CD4-positive, alpha-beta T cell (primary cell): Measurements from ENCODE around the gene D2HGDH. TPM values are rescaled to one million over a fixed set of nuclear protein-coding genes. Genes with fewer than 3 reads are reported as not detected.
"Not testable (repeated sequence)": the region's sequence is repeated elsewhere in the genome, so short reads cannot be mapped to it uniquely, and the experiment has no call there.

ENCODE experiments used
- ATAC-seq: fragments of 200-7000 bp; cut with Tn5 transposase; one replicate; pipeline ENCODE4 v1.10.0; 2022; ENCODE audit warnings: mild to moderate bottlenecking; ENCODE audit not compliant: poor library complexity
- CTCF ChIA-PET: fragments of 350-600 bp; sonication (Branson Sonifier 250); formaldehyde crosslinking; loops from one replicate; lab custom pipeline; 2021; ENCODE audit warnings: antibody characterized with exemption, inconsistent platforms; lab: Charles Lee
- POLR2A ChIA-PET: fragments of 350-600 bp; sonication (Branson Sonifier 250); formaldehyde crosslinking; loops from one replicate; lab custom pipeline; 2021; ENCODE audit warnings: antibody characterized with exemption, inconsistent platforms; lab: Charles Lee
- DNase-seq, 14 experiments: peaks; one replicate each; pipeline ENCODE4 v3.0.0-alpha.2; 2013 to 2020; ENCODE audit warnings: mixed read lengths in 2 of 14
- H3K27ac ChIP-seq, 2 donors: one replicate each; pipeline versions ENCODE4 v1.5.1 to v1.7.0; 2013; ENCODE audit warnings: low read length in 2 of 2, low read depth in 1 of 2, mild to moderate bottlenecking in 1 of 2
- H3K27me3 ChIP-seq, 2 experiments: 1 replicate in 1 of 2; 2 replicates in 1 of 2; pipeline versions ENCODE4 v1.6.1 to v1.7.0; 2013; ENCODE audit warnings: low read length in 2 of 2, control low read depth in 1 of 2, mild to moderate bottlenecking in 1 of 2, moderate library complexity in 1 of 2; ENCODE audit not compliant: insufficient read depth in 2 of 2, control insufficient read depth in 1 of 2
- H3K36me3 ChIP-seq: one replicate; pipeline ENCODE4 v1.6.1; 2013; ENCODE audit warnings: low read length, control low read depth; ENCODE audit not compliant: insufficient read depth
- H3K4me1 ChIP-seq: one replicate; pipeline ENCODE4 v1.6.1; 2013; ENCODE audit warnings: low read length, control low read depth; ENCODE audit not compliant: insufficient read depth
- H3K4me3 ChIP-seq: one replicate; pipeline ENCODE4 v1.5.1; 2013; ENCODE audit warnings: mild to moderate bottlenecking, low read length, moderate library complexity
- H3K9me3 ChIP-seq, 2 experiments: 1 replicate in 1 of 2; 2 replicates in 1 of 2; pipeline versions ENCODE4 v1.6.1 to v1.7.0; 2013; ENCODE audit warnings: low read length in 2 of 2, mild to moderate bottlenecking in 2 of 2, control low read depth in 1 of 2, moderate library complexity in 1 of 2; ENCODE audit not compliant: control insufficient read depth in 1 of 2, insufficient read depth in 1 of 2
- H3K27ac Mint-ChIP-seq: one replicate; pipeline ENCODE4 v1.8.0; 2020; ENCODE audit warnings: mixed read lengths
- H3K27me3 Mint-ChIP-seq: one replicate; pipeline ENCODE4 v1.8.0; 2021; ENCODE audit warnings: mixed read lengths
- H3K36me3 Mint-ChIP-seq: one replicate; pipeline ENCODE4 v1.8.0; 2021; ENCODE audit warnings: low read depth, mixed read lengths
- H3K4me1 Mint-ChIP-seq: one replicate; pipeline ENCODE4 v1.8.0; 2021; ENCODE audit warnings: low read depth, mixed read lengths
- H3K4me3 Mint-ChIP-seq: one replicate; pipeline ENCODE4 v1.8.0; 2020; ENCODE audit warnings: mild to moderate bottlenecking, mixed read lengths
- H3K9me3 Mint-ChIP-seq: one replicate; pipeline ENCODE4 v1.8.0; 2020; ENCODE audit warnings: mixed read lengths
- intact Hi-C, 2 experiments: fragments of 100-400 bp; cut with DNase I in 1 of 2; cut with micrococcal nuclease in 1 of 2; formaldehyde crosslinking; loops; one replicate each; pipeline versions ENCODE4 v1.15.1 to v1.9.0; 2023 to 2025; cut with DNase I, micrococcal nuclease
- total RNA-seq, 174 experiments: library from RNA in 2 of 174; stranded (reverse) in 2 of 174; gene quantifications; one replicate each; pipeline ENCODE4 v1.2.3 and lab custom pipeline; 2021 to 2026
- TF ChIP-seq, protein P1 (sequence below): fragments of 200-600 bp; IDR thresholded peaks from one replicate; pipeline ENCODE4 v1.8.0; 2022; ENCODE audit warnings: antibody characterized with exemption, mild to moderate bottlenecking

D2HGDH gene
- total RNA-seq, 2 experiments from 2014 or later, result 27.6 to 30.6 TPM

DNA sequence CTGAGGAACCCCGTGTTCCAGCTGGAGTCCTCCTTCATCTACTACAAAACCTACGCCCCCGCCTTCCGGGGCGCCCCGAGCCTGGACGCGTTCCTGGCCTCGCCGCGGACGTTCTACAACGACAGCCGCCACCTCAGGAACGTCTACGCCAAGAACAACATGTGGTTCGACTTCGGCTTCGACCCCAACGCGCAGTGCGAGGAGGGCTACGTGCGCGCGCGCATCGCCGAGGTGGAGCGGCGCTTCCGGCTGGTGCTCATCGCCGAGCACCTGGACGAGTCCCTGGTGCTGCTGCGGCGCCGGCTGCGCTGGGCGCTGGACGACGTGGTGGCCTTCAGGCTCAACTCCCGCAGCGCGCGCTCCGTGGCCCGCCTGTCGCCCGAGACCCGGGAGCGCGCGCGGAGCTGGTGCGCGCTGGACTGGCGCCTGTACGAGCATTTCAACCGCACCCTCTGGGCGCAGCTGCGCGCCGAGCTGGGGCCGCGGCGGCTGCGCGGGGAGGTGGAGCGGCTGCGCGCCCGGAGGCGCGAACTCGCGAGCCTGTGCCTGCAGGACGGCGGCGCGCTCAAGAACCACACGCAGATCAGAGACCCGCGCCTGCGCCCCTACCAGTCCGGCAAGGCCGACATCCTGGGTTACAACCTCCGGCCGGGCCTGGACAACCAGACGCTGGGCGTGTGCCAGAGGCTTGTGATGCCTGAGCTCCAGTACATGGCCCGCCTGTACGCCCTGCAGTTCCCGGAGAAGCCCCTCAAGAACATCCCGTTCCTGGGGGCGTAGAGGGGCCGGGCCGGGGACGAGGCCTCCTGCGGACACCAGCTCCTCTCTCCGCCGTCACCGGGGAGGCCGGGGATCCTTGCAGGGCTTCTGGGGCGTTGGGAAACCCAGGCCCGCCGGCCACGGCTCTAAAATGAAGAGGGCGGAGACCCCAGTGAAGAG is 69.2 kb downstream of the D2HGDH start:
- TF ChIP-seq, protein P1, sequence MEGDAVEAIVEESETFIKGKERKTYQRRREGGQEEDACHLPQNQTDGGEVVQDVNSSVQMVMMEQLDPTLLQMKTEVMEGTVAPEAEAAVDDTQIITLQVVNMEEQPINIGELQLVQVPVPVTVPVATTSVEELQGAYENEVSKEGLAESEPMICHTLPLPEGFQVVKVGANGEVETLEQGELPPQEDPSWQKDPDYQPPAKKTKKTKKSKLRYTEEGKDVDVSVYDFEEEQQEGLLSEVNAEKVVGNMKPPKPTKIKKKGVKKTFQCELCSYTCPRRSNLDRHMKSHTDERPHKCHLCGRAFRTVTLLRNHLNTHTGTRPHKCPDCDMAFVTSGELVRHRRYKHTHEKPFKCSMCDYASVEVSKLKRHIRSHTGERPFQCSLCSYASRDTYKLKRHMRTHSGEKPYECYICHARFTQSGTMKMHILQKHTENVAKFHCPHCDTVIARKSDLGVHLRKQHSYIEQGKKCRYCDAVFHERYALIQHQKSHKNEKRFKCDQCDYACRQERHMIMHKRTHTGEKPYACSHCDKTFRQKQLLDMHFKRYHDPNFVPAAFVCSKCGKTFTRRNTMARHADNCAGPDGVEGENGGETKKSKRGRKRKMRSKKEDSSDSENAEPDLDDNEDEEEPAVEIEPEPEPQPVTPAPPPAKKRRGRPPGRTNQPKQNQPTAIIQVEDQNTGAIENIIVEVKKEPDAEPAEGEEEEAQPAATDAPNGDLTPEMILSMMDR, result no peak
- Histone ChIP-seq H3K27ac (no peak overlapping the region), H3K4me1 (peaks cover 21% of the 10 kb centered on the region), H3K4me3 (peak overlapping the region; percentile 56), H3K36me3 (no peaks in the 10 kb centered on the region), H3K9me3 (no peaks in the 10 kb centered on the region), H3K27me3 (peaks cover 0 to 8% of the 10 kb centered on the region in 2 experiments)
- Mint-ChIP-seq H3K9me3 (no peaks in the 10 kb centered on the region), H3K4me1 (peaks cover 5% of the 10 kb centered on the region), H3K27ac (no peak overlapping the region), H3K27me3 (peaks cover 10% of the 10 kb centered on the region), H3K36me3 (no peaks in the 10 kb centered on the region), H3K4me3 (peak overlapping the region; percentile 38)
- ATAC-seq (peak; percentile 61), DNase-seq (peak in 10 of 14 experiments; percentile 16 to 74 (median 36))
- CTCF ChIA-PET, result interaction anchor here (1.5 kb wide), 1 partner anchor 65 kb away, joined by 3 read pairs; no protein-coding TSS in a partner anchor
- POLR2A ChIA-PET, result interaction anchor here (1.0 kb wide), 1 partner anchor 56 kb away, joined by 3 read pairs; no protein-coding TSS in a partner anchor
- intact Hi-C loops, result no loop called here

- peak overlapping the region; percentile 56 for H3K4me3 ChIP-seq
- ChIA-PET POLR2A (no interaction called here), CTCF (interaction anchor here (1.5 kb wide), 1 partner anchor 64 kb away, joined by 3 read pairs; no protein-coding TSS in a partner anchor)
- TF ChIP-seq, protein P1, result no peak
- ATAC-seq (peak; percentile 33), DNase-seq (peak in 5 of 14 experiments; percentile 7 to 54 (median 33))
- H3K36me3 ChIP-seq, result no peaks in the 10 kb centered on the region
- H3K36me3 Mint-ChIP-seq, result no peaks in the 10 kb centered on the region
- peak overlapping the region; percentile 15 for H3K4me3 Mint-ChIP-seq
- peaks cover 15% of the 10 kb centered on the region for H3K27me3 Mint-ChIP-seq
- intact Hi-C loops, result no loop called here
- peaks cover 21% of the 10 kb centered on the region for H3K4me1 ChIP-seq
- no peaks in the 10 kb centered on the region for H3K9me3 Mint-ChIP-seq
- H3K9me3 ChIP-seq, result no peaks in the 10 kb centered on the region
- H3K27me3 ChIP-seq, result peaks cover 0 to 8% of the 10 kb centered on the region in 2 experiments
- peaks cover 5% of the 10 kb centered on the region for H3K4me1 Mint-ChIP-seq
- no peak overlapping the region for H3K27ac ChIP-seq
- no peak overlapping the region for H3K27ac Mint-ChIP-seq
Measured at GRCh38 chr2:241804326-241805229, 70.1 kb downstream of the D2HGDH start.

DNA sequence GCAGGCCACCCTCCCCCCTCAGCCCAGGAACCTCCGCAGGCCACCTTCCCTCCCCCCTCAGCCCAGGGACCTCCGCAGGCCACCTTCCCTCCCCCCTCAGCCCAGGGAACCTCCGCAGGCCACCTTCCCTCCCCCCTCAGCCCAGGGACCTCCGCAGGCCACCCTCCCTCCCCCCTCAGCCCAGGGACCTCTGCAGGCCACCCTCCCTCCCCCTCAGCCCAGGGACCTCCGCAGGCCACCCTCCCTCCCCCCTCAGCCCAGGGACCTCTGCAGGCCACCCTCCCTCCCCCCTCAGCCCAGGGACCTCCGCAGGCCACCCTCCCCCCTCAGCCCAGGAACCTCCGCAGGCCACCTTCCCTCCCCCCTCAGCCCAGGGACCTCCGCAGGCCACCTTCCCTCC is 71.8 kb downstream of the D2HGDH start:
- ATAC-seq, POLR2A ChIA-PET: not testable (repeated sequence)

More for the DNA sequence above, 71.8 kb downstream of the D2HGDH start:
- H3K4me1 Mint-ChIP-seq, intact Hi-C loops, H3K27me3 ChIP-seq, H3K36me3 ChIP-seq, H3K4me3 ChIP-seq, H3K9me3 Mint-ChIP-seq, H3K36me3 Mint-ChIP-seq, H3K9me3 ChIP-seq, H3K27ac ChIP-seq, H3K27ac Mint-ChIP-seq, H3K4me3 Mint-ChIP-seq, CTCF ChIA-PET: not testable (repeated sequence)
- peaks cover 21% of the 10 kb centered on the region for H3K4me1 ChIP-seq
- peak in 1 of 14 experiments; percentile 21 for DNase-seq
- H3K27me3 Mint-ChIP-seq, result peaks cover 15% of the 10 kb centered on the region
